SK-N-SH (cell line): ENCODE measurements around the gene TMEM192.

Experiments
- CHD2 ChIP-seq: fragments of 150-350 bp; IDR thresholded peaks from 2 replicates; pipeline ENCODE4 v1.6.1; 2018; ENCODE audit warnings: low read length; ENCODE audit not compliant: partially characterized antibody
- CTCF ChIP-seq: fragments of 200-600 bp; sonication (generic); IDR thresholded peaks from 2 replicates; pipeline ENCODE4 v1.6.1; 2017; ENCODE audit warnings: antibody characterized with exemption, mild to moderate bottlenecking, moderate library complexity
- ELF1 ChIP-seq: IDR thresholded peaks from 2 replicates; pipeline ENCODE4 v1.4.0; 2012
- EP300 ChIP-seq, 2 experiments: IDR thresholded peaks; 2 replicates each; pipeline versions ENCODE4 v1.4.0 to v1.6.1; 2012; ENCODE audit warnings: borderline replicate concordance in 1 of 2, low read depth in 1 of 2, low read length in 1 of 2
- FOXJ3 ChIP-seq: sonication (generic); formaldehyde crosslinking; IDR thresholded peaks from 2 replicates; pipeline ENCODE4 v1.5.1; 2020; ENCODE audit warnings: mild to moderate bottlenecking, missing genetic modification reagents
- GABPA ChIP-seq: IDR thresholded peaks from 2 replicates; pipeline ENCODE4 v1.4.0; 2012; ENCODE audit warnings: low read depth, mild to moderate bottlenecking
- POLR2AphosphoS5 ChIP-seq: IDR thresholded peaks from 2 replicates; pipeline ENCODE4 v1.6.1; 2012; ENCODE audit warnings: low read depth, low read length
- RXRA ChIP-seq: IDR thresholded peaks from 2 replicates; pipeline ENCODE4 v1.4.0; 2012; ENCODE audit warnings: low read depth, mild to moderate bottlenecking, borderline replicate concordance
- SIN3A ChIP-seq: IDR thresholded peaks from 2 replicates; pipeline ENCODE4 v1.6.1; 2012; ENCODE audit warnings: low read depth, mild to moderate bottlenecking, low read length, moderate library complexity, borderline replicate concordance
- SMC3 ChIP-seq: IDR thresholded peaks from 2 replicates; pipeline ENCODE4 v1.6.1; 2012; ENCODE audit warnings: low read depth, low read length, improper control_type of control experiment
- TAF1 ChIP-seq: IDR thresholded peaks from 2 replicates; pipeline ENCODE4 v1.6.1; 2012; ENCODE audit warnings: low read depth, mild to moderate bottlenecking, low read length, moderate library complexity, borderline replicate concordance
- TF ChIP-seq, protein P1 (sequence below): IDR thresholded peaks from 2 replicates; pipeline ENCODE4 v1.4.0; 2012; ENCODE audit warnings: low read depth, borderline replicate concordance

GRCh38 chr4:165137205-165137604 lies 24.5 kb upstream of the TMEM192 start:
- TF ChIP-seq ELF1 (no peak), POLR2AphosphoS5 (no peak), CTCF (no peak), CHD2 (no peak), EP300 (IDR thresholded peaks at IDR 0.05; ENCODE audit: borderline replicate concordance in 1 of 2, low read depth in 1 of 2, low read length in 1 of 2) (no peak), RXRA (no peak), TAF1 (no peak), SIN3A (no peak), FOXJ3 (CRISPR knock-in tag) (no peak), GABPA (no peak), SMC3 (no peak)
- TF ChIP-seq, protein P1, sequence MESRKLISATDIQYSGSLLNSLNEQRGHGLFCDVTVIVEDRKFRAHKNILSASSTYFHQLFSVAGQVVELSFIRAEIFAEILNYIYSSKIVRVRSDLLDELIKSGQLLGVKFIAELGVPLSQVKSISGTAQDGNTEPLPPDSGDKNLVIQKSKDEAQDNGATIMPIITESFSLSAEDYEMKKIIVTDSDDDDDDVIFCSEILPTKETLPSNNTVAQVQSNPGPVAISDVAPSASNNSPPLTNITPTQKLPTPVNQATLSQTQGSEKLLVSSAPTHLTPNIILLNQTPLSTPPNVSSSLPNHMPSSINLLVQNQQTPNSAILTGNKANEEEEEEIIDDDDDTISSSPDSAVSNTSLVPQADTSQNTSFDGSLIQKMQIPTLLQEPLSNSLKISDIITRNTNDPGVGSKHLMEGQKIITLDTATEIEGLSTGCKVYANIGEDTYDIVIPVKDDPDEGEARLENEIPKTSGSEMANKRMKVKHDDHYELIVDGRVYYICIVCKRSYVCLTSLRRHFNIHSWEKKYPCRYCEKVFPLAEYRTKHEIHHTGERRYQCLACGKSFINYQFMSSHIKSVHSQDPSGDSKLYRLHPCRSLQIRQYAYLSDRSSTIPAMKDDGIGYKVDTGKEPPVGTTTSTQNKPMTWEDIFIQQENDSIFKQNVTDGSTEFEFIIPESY, result no peak
